Fibroblast of mammary gland (primary cell): ENCODE results near the gene KIF12.

Experiments used
- DNase-seq: peaks from one replicate; pipeline ENCODE4 v3.0.0-alpha.2; 2010; ENCODE audit warnings: low read depth
- H3K4me3 ChIP-seq: 2 replicates; pipeline ENCODE4 v1.5.1; 2011; ENCODE audit warnings: low read depth, mild to moderate bottlenecking, low read length, moderate library complexity; ENCODE audit not compliant: control insufficient read depth
- TF ChIP-seq, protein P1 (sequence below): conservative IDR thresholded peaks from 2 replicates; pipeline ENCODE4 v1.5.1; 2011; ENCODE audit warnings: low read depth, low read length, inconsistent platforms; ENCODE audit not compliant: control insufficient read depth, insufficient read depth

Gene KIF12

GRCh38 chr9:114091711-114092110, 7.4 kb downstream of the KIF12 start:
- H3K4me3 ChIP-seq, result no peak overlapping the region
- DNase-seq, result no peak
- TF ChIP-seq, protein P1, sequence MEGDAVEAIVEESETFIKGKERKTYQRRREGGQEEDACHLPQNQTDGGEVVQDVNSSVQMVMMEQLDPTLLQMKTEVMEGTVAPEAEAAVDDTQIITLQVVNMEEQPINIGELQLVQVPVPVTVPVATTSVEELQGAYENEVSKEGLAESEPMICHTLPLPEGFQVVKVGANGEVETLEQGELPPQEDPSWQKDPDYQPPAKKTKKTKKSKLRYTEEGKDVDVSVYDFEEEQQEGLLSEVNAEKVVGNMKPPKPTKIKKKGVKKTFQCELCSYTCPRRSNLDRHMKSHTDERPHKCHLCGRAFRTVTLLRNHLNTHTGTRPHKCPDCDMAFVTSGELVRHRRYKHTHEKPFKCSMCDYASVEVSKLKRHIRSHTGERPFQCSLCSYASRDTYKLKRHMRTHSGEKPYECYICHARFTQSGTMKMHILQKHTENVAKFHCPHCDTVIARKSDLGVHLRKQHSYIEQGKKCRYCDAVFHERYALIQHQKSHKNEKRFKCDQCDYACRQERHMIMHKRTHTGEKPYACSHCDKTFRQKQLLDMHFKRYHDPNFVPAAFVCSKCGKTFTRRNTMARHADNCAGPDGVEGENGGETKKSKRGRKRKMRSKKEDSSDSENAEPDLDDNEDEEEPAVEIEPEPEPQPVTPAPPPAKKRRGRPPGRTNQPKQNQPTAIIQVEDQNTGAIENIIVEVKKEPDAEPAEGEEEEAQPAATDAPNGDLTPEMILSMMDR, result no peak

- DNase-seq, result no peak
- no peak overlapping the region for H3K4me3 ChIP-seq
- TF ChIP-seq, protein P1, result no peak
Observed at GRCh38 chr9:114090798-114091197, 8.3 kb downstream of the KIF12 start.

GRCh38 chr9:114089206-114089840, 9.8 kb downstream of the KIF12 start:
- no peak overlapping the region for H3K4me3 ChIP-seq
- no peak for DNase-seq
- TF ChIP-seq, protein P1, result no peak

- DNase-seq, result no peak
- TF ChIP-seq, protein P1, result no peak
- H3K4me3 ChIP-seq, result no peak overlapping the region
Observed at GRCh38 chr9:114088571-114089170, 10.4 kb downstream of the KIF12 start.

DNA sequence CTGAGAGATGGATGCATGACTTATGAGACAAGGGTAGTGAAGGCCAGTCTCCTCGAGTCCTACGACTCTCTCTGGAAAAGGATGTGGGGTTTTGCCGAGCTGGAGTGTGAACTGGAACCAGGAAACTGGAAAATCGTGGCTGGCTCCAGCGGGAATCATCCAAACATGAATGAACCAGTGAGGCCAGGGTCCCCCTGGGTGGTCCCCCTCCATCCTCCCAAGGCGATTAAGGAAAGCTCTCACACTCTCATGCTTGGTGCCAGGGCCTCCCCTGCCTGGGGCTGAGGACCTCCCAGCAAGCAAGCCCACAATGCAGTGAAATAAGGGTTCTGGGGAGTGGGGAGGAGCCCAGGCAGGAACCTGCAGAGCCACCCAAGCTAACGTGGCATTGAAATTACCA, 11.4 kb downstream of the KIF12 start:
- no peak for DNase-seq
- no peak overlapping the region for H3K4me3 ChIP-seq
- TF ChIP-seq, protein P1, result no peak

DNA sequence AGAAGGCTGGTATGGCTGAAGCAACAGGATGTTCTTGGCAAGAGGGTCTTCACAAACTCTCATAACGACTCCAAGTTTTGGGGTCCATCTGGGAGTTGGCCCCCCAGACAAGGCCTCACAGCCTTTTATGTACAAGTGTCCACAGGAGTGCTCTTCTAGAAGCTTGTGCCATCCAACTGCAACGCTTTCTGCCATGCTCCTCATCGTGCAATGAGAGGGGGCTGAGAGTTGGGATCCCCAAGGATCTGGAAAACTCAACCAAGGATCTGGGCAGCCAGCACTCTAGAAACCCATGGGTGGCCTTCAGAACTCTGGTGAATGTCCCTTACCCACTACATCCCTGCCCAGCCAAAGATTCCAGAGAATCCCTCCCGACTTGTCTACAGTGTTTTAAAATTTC, 12.5 kb downstream of the KIF12 start:
- TF ChIP-seq, protein P1, result no peak

More for the DNA sequence above, 12.5 kb downstream of the KIF12 start:
- no peak overlapping the region for H3K4me3 ChIP-seq
- DNase-seq, result no peak
